Neuronal stem cell (in vitro differentiated cells): ENCODE results near the gene THYN1.

ENCODE experiments used
- DNase-seq: peaks from one replicate; pipeline ENCODE4 v3.0.0-alpha.2; 2013; ENCODE audit warnings: low spot score
- H2AFZ ChIP-seq: one replicate; pipeline ENCODE4 v1.6.1; 2013; ENCODE audit warnings: mild to moderate bottlenecking, low read length, inconsistent platforms
- H2AK5ac ChIP-seq: 2 replicates; pipeline ENCODE4 v1.6.1; 2013; ENCODE audit warnings: low read depth, mild to moderate bottlenecking, inconsistent platforms, low read length, moderate library complexity, mixed read lengths
- H2BK120ac ChIP-seq: 2 replicates; pipeline ENCODE4 v1.6.1; 2013; ENCODE audit warnings: low read depth, mild to moderate bottlenecking, inconsistent platforms, low read length, moderate library complexity, mixed read lengths
- H2BK12ac ChIP-seq: one replicate; pipeline ENCODE4 v1.6.1; 2013; ENCODE audit warnings: low read length, inconsistent platforms
- H2BK15ac ChIP-seq: 2 replicates; pipeline ENCODE4 v1.6.1; 2013; ENCODE audit warnings: mild to moderate bottlenecking, low read length, inconsistent platforms, mixed read lengths
- H2BK5ac ChIP-seq: one replicate; pipeline ENCODE4 v1.6.1; 2013; ENCODE audit warnings: inconsistent platforms, mild to moderate bottlenecking, low read length, moderate library complexity
- H3K14ac ChIP-seq: one replicate; pipeline ENCODE4 v1.6.1; 2013; ENCODE audit warnings: low read length, inconsistent platforms
- H3K18ac ChIP-seq: 2 replicates; pipeline ENCODE4 v1.6.1; 2013; ENCODE audit warnings: low read length, inconsistent platforms
- H3K23ac ChIP-seq: 2 replicates; pipeline ENCODE4 v1.6.1; 2013; ENCODE audit warnings: low read depth, mild to moderate bottlenecking, mixed read lengths, low read length, inconsistent platforms; ENCODE audit not compliant: poor library complexity
- H3K27ac ChIP-seq: replicated peaks from 3 replicates; pipeline ENCODE4 v1.5.1; 2013; ENCODE audit warnings: low read length, inconsistent platforms
- H3K27me3 ChIP-seq, 3 experiments: 2 replicates each; pipeline ENCODE4 v1.6.1; 2013; ENCODE audit warnings: low read length in 3 of 3, mild to moderate bottlenecking in 2 of 3, inconsistent platforms in 1 of 3, low read depth in 1 of 3, mixed read lengths in 1 of 3, moderate library complexity in 1 of 3; ENCODE audit not compliant: control insufficient read depth in 3 of 3, insufficient read depth in 3 of 3
- H3K36me3 ChIP-seq, 2 donors: replicated peaks in 1 of 2; 2 replicates each; pipeline ENCODE4 v1.6.1; 2013; ENCODE audit warnings: low read length in 2 of 2; ENCODE audit not compliant: control insufficient read depth in 2 of 2, insufficient read depth in 2 of 2
- H3K4ac ChIP-seq: 2 replicates; pipeline ENCODE4 v1.6.1; 2013; ENCODE audit warnings: inconsistent platforms, mild to moderate bottlenecking, low read length, moderate library complexity
- H3K4me1 ChIP-seq, 2 donors: 1 replicate in 1 of 2; 2 replicates in 1 of 2; pipeline ENCODE4 v1.6.1; 2013; ENCODE audit warnings: low read length in 2 of 2, low read depth in 1 of 2; ENCODE audit not compliant: control insufficient read depth in 2 of 2, insufficient read depth in 1 of 2
- H3K4me2 ChIP-seq: one replicate; pipeline ENCODE4 v1.6.1; 2013; ENCODE audit warnings: mild to moderate bottlenecking, low read length, inconsistent platforms; ENCODE audit not compliant: insufficient read depth, poor library complexity, severe bottlenecking
- H3K4me3 ChIP-seq, 2 donors: 2 replicates each; pipeline ENCODE4 v1.5.1; 2013; ENCODE audit warnings: low read length in 2 of 2, mild to moderate bottlenecking in 2 of 2, inconsistent platforms in 1 of 2, moderate library complexity in 1 of 2
- H3K79me1 ChIP-seq: one replicate; pipeline ENCODE4 v1.6.1; 2013; ENCODE audit warnings: low read depth, mild to moderate bottlenecking, inconsistent platforms, low read length, moderate library complexity
- H3K9ac ChIP-seq: one replicate; pipeline ENCODE4 v1.6.1; 2013; ENCODE audit warnings: mild to moderate bottlenecking, low read depth, low read length, inconsistent platforms; ENCODE audit not compliant: poor library complexity
- H3K9me3 ChIP-seq, 2 donors: replicated peaks in 1 of 2; 2 replicates each; pipeline versions ENCODE3 to v1.6.1; 2013; ENCODE audit warnings: low read length in 2 of 2, mild to moderate bottlenecking in 2 of 2, inconsistent platforms in 1 of 2, low read depth in 1 of 2, mixed read lengths in 1 of 2, moderate library complexity in 1 of 2; ENCODE audit not compliant: control insufficient read depth in 2 of 2, insufficient read depth in 1 of 2
- H4K8ac ChIP-seq: one replicate; pipeline ENCODE4 v1.6.1; 2013; ENCODE audit warnings: low read depth, mild to moderate bottlenecking, inconsistent platforms, low read length, moderate library complexity
- H4K91ac ChIP-seq: one replicate; pipeline ENCODE4 v1.6.1; 2013; ENCODE audit warnings: low read length, low read depth, mild to moderate bottlenecking, inconsistent platforms; ENCODE audit not compliant: poor library complexity
- WGBS, 2 donors: extraction: QIAGEN DNeasy Blood & Tissue Kit; methylation state at CpG; one replicate each; pipeline ENCODE4 v1.1.7; 2013; ENCODE audit warnings: missing lambda C conversion rate in 2 of 2, mixed read lengths in 1 of 2; ENCODE audit not compliant: insufficient read length in 2 of 2, insufficient replicate concordance in 1 of 2; ENCODE audit errors: extremely low coverage in 2 of 2; 5-methylcytosine and 5-hydroxymethylcytosine counted together

The THYN1 gene

DNA sequence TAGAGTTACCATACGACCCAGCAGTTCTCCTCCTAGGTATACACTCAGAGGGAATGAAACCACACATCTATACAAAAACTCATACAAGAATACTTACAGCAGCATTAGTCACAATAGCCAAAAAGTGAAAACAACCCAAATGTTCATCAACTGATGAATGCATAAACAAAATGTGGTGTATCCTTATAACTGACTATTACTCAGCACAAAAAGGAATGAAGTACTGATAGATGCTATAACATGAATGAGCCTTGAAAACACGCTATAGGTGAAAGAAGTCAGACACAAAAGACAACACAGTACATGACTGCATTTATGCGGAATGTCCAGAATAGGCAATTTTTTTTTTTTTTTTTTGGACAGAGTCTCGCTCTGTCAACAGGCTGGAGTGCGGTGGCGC lies 52.5 kb downstream of the THYN1 start:
- H4K91ac ChIP-seq = no peak overlapping the region

DNA sequence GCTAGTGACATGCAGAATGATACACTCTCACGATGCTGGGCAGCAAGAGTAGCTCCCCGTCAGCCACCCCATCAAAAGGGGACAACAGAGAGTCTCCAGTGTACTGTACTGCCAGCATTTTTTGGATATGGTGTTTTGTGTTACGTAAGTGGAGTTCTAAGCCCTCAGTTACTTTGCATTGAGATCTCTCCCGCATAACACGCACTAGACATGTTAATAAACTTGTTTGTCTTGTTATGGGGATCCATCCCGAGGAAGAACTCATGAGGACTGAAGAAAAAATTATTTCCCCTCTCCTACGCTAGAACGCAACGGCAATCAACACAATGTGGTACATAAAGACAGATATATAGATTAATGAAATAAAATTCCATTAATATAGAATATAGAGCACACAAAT lies 53.6 kb downstream of the THYN1 start:
- H3K4me2 ChIP-seq = no peak overlapping the region
- no peak for DNase-seq
- H3K14ac ChIP-seq = no peak overlapping the region
- H3K4me1 ChIP-seq = no peaks in the 10 kb centered on the region
- H2BK12ac ChIP-seq = no peak overlapping the region
- H3K36me3 ChIP-seq = peaks cover 17 to 98% of the 10 kb centered on the region in 2 donors
- no peak overlapping the region for H2AK5ac ChIP-seq
- no peak overlapping the region for H3K9ac ChIP-seq
- no peaks in the 10 kb centered on the region for H3K27me3 ChIP-seq
- no CpG with 5 or more reads among the region's 9 CpGs for WGBS, 2 donors
- no peak overlapping the region for H2BK15ac ChIP-seq
- no peak overlapping the region for H3K18ac ChIP-seq
- H4K91ac ChIP-seq = no peak overlapping the region
- H3K9me3 ChIP-seq = no peaks in the 10 kb centered on the region
- no peak overlapping the region for H2BK5ac ChIP-seq
- no peak overlapping the region for H3K4me3 ChIP-seq
- H3K23ac ChIP-seq = no peak overlapping the region
- H2BK120ac ChIP-seq = no peak overlapping the region
- no peaks in the 10 kb centered on the region for H3K79me1 ChIP-seq
- H4K8ac ChIP-seq = no peak overlapping the region
- no peak overlapping the region for H3K27ac ChIP-seq
- no peak overlapping the region for H3K4ac ChIP-seq
- no peak overlapping the region for H2AFZ ChIP-seq

More for the DNA sequence above, 52.5 kb downstream of the THYN1 start:
- no peak overlapping the region for H2BK5ac ChIP-seq
- DNase-seq = no peak
- H3K27ac ChIP-seq = no peak overlapping the region
- H3K9me3 ChIP-seq = no peaks in the 10 kb centered on the region
- no peak overlapping the region for H3K9ac ChIP-seq
- H3K4me2 ChIP-seq = no peak overlapping the region
- no peak overlapping the region for H3K23ac ChIP-seq
- H2AK5ac ChIP-seq = no peak overlapping the region
- no peak overlapping the region for H3K4me3 ChIP-seq
- no peak overlapping the region for H2BK12ac ChIP-seq
- no peak overlapping the region for H2BK15ac ChIP-seq
- H2AFZ ChIP-seq = no peak overlapping the region
- no peak overlapping the region for H3K14ac ChIP-seq
- peaks cover 17 to 98% of the 10 kb centered on the region in 2 donors for H3K36me3 ChIP-seq
- no peaks in the 10 kb centered on the region for H3K79me1 ChIP-seq
- WGBS, 2 donors = no CpG with 5 or more reads among the region's 6 CpGs
- H3K18ac ChIP-seq = no peak overlapping the region
- H3K4me1 ChIP-seq = no peaks in the 10 kb centered on the region
- no peaks in the 10 kb centered on the region for H3K27me3 ChIP-seq
- H3K4ac ChIP-seq = no peak overlapping the region
- H2BK120ac ChIP-seq = no peak overlapping the region
- no peak overlapping the region for H4K8ac ChIP-seq
